ENCODE data around the gene RANBP1.

Gene RANBP1

DNA sequence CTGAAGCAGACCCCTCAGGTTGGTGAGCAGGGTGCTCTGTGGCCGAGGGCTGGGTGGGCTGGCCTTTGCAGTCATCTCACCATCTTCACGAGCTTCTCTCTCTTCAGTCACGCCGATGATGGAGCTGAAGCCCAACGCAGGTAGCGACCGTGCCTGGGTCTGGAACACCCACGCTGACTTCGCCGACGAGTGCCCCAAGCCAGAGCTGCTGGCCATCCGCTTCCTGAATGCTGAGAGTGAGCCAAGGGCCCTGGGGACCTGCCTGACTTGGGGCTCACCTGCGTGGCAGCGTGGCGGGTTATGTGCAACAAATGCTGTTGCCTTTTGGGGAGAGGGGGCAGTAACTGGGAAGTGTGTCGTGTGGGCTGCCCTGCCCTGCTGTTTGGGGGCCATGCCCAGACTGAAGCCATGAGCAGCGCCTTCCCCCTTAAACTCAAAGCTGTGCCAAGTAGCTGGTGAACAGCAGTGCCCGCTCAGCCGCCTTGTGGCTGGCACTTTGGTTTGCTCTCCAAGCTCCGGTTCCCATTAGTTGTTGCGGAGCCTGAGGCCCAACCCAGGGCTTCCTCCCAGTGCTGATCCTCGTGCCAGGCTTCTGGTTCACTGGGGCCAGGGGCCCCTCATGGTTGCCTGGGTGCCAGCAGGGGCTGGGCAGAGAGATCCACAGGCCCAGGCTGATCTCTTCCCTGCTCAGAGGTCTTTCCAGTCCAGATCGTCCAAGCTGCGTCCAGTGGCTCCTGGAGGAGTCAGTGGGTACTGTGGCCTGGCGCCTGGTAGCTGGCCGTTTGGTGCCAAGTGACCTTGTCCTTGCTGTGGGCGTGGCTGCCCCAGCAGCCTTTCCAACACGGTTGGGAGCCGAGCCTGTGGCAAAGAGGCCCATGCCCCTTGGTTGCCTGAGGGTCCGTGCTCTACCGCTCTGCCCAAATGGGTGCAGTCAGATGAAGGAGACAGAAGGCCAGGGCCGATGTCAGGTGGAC lies 9.6 kb downstream of the RANBP1 start:
- no peak for DNase-seq

DNA sequence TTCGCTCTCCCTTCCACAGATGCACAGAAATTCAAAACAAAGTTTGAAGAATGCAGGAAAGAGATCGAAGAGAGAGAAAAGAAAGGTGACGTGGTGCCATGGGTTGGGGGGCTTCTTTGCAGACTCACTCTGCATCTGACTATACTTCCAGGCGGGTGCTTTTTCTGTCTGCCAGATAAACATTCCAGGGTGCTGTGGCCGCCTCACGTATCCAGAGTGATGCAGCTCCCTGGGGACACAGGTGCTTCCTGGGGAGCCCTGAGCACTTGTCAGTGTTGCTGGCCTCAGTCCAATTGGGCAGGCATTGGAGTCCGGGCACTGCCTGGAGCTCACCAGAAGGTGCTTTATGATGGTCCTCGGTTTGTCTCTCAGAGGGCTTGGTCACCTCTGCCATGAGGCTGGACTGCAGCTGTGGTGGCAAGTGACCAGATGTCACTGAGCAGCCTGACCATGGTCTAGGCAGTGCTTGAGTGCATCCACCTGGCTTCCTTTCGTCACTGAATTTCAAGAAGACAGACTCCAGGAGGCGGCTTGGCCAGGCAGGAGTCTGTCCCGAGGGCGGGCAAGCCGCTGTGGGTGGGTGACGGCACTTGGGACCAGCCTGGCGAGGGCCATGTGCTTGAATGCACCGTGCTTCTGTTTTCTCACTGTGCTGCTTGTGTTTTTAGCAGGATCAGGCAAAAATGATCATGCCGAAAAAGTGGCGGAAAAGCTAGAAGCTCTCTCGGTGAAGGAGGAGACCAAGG lies 10.6 kb downstream of the RANBP1 start:
- no peak for DNase-seq

DNA sequence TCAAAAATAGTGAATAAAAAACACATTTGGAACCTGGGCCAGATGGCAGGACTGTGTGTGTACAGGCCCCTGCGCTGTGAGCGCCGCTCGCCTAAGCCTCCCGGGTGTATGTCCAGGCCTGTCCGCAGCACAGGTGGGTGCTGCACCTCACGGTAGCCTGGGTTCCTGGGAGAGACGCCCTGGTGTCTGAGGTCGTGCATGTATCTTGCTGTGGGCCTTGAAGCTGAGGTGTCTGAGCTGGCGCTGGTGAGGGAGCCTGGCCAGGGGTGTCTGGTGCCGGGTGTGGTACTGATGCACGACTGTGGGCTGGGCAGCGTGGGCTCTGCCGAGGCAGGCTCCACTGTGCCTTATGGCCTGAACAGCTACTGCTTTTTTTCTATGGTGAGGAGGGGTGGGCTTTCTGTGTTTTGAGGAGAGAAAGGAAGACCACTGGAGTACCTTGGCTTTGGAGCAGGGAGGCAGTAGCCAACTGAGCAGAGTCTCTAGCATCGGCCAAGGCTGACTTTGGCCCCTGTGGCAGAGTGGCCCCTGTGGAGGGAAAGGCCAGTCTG lies 11.5 kb downstream of the RANBP1 start:
- no peak for DNase-seq

DNA sequence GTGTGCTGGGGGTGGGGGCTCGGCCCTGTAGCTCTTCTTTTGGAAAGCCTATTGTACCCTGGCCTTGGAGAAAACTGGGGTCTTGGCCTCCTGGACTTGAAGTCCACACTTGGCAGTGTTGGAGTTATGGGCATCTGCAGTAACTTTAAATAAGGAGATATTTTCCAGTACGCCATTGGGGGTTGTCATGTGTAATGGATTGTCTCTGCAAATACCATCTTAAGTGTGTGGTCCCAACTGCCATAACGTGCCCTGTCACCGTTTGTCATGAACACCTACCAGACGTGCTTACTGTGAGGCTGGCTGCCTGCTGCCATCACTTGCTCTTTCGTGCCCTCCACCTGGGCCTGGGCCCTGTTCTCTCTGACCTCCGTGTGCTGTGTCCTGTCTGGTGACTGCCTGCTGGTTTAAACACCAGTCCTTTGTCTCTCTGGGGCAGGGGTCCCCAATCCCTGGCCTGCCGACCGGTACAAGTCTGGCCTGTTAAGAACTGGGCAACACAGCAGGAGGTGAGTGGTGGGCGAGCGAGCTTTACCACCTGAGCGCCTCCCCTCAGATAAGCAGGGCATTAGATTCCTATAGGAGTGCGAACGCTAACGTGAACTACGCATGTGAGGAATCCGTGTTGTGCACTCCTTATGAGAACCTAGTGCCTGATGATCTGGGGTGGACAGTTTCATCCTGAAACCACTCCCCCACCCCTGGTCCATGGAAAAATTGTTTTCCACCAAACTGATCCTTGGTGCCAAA lies 12.1 kb downstream of the RANBP1 start:
- DNase-seq: no peak

DNA sequence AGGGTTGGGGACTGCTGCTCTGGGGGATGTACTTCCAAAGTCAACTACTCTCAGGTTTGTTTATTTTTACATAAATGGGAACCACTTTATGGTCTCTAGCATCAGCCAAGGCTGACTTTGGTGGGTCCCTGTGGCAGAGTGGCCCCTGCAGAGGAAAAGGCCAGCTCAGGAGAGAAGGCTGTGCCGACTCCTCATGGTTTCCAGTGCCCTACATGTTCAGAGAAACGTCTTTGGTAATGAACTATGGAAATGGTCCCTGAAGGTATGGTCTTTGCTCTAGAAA lies 12.7 kb downstream of the RANBP1 start:
- DNase-seq: no peak

DNA sequence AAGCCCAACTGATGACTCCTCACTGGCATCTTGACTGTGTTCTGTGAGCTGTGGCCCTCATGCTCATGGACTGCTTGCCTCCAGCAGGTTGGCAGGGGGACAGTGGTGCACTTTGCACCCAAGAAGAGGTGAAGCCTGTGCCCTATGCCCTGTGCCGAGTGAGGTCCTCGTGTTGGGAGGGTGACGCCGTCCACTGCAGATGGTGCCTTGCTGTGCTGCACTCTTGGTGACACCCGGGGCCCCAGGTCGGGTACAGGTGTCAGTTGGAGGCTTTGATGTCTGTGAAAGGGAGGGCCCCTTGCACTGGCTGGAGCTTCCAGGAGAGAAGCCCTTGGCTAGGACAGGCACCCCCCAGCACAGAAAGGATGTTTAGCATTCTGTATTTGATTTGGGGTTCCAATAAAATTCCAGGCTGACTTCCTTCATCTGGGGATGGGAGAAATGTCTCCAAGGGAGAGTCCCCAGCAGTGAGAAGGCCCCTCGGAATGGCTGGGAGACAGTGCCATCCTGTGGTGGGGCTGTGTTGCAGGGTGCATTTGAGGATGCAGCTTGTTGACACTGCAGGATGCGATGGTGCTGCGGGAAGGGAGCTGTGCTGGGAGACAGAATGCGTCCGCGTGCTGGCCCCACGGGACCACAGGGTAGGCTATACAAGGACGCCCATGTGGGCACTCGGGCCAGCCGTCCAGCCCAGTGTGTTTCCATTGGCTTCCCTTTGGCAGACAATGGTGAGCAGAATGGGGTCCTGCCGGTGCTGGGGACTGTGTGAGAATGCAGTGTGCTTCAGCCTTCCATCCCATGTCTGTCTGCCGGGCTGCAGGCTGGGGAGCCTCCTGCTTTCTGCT lies 13.2 kb downstream of the RANBP1 start:
- peak; percentile 27 for DNase-seq

DNA sequence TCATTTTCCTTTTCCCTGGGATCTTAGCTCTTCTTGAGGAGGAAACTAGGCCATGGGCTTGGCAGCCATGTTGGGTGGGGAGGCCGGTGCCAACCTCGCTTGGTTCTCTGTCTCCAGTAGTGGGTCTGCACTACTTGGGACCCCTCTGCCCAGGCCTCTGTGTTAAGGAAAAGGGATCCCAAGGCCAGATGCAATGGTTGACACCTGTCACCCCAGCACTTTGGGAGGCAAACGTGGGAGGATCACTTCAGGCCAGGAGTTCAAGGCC lies 13.8 kb downstream of the RANBP1 start:
- DNase-seq: no peak

DNA sequence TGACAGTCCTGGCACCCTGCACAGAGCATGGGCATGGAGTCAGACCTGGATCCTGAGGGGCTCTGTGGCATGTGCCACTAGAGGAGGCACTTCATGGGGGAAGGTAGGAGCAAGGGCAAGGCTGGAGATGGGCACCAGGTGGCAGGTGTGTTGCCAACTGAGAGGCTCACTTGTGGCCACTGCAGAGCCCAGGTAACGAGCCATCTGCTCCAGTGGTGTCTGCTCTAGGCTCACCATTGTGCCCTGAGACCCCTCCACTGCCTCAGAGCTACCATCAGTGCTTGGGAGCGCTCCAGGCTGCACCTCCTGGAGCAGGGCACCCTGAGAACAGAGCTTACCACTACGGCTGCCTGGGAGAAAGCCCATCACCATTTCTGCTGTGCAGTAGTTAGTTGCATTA lies 14.4 kb downstream of the RANBP1 start:
- no peak for DNase-seq

DNA sequence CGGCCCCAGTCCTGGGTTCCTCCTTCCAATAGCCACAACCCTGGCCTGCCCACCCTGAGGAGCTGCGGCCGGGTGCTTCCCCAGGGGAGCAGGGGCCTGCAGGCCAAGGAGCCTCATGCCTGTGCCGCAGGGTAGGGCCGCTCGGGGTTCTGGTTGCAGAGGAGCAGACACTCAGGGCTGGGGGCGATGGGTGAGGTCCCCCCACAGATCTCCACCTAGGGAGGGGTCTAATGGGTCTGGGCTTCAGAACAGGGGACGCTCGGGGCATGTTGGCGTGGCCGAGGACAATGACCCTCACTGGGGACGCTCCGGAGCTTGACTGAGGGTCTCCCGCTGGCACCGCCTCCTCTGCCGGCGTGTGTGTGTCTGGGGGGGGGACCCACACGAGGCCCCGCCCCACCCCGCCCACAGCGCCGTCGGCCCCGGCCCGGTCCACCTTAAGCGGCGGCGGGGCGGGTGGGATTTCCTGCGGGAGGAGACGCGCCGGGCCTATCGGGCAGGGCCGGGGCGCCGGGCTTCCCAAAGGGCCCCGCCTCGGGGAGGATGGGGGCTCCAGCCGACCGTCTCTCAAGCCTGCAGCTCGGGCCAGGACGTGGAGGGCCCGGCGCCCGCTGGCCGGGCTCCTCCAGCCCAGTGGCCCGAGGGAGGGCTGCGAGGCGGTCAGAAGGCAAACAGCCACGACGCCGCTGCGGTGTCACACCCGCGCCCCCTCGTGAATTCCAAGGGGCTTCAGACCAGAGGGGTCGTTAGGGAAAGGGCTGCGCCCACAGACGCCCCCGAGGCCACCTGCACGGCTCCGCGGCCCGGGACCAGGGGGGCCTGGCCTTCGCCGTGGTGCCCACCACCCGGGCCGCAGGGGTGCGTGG lies 15.1 kb downstream of the RANBP1 start:
- peak; percentile 80 for DNase-seq

DNA sequence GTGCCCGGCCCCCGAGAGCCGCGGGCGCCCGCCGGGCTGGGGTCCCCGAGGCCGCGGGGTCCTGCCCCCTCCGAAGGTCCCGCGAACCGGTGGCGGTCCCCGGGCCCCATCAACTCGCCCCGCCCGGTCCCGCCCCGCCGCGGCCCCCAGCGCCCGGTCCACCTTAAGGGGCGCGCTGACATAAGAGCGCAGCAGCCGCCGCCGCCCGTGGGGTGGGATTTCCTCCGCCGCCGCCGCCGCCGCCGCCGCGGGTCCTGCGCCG lies 15.6 kb downstream of the RANBP1 start, which contains the start of gene ZDHHC8:
TSS of gene ZDHHC8 (plus strand) at position 208 of the 262 bp plus-strand sequence. CDS start 144 bp downstream, outside the sequence.
- peak; percentile 30 for DNase-seq

DNA sequence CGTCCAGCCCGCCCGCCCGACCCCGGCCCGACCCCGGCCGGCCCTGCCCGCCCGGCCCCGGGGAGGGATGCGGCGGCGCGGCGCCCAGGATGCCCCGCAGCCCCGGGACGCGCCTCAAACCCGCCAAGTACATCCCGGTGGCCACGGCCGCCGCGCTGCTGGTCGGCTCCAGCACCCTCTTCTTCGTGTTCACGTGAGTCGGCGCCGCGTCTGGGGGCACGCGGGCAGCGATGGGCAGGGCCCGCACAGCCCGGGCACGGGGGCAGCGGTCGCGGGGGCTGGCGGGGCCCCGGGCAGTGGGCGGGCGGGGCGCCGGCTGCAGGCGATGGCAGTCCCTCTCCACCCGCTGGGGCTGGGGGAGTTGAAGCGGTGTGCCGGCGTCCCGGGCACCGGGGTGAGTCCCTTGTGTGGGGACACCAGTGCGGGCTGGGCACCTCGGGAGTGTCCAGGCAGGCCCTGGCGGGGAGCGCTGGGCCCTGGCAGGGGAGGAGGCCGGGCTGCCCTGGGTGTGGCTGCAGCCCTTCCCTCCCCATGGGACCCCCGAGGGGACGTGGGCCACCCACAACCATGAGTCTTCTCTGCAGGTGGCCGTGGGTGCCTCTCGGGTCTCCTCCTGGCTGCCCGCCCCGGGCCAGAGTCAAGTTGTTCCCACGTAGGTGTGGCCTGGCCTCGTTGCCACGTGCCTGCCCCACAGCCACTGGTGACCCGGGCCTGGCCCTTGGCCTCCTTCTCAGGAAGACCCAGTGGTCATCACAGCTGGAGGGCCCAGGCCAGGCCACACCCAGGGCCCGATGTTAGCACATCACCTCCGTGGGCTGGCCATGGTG lies 16.2 kb downstream of the RANBP1 start:
- no peak for DNase-seq

DNA sequence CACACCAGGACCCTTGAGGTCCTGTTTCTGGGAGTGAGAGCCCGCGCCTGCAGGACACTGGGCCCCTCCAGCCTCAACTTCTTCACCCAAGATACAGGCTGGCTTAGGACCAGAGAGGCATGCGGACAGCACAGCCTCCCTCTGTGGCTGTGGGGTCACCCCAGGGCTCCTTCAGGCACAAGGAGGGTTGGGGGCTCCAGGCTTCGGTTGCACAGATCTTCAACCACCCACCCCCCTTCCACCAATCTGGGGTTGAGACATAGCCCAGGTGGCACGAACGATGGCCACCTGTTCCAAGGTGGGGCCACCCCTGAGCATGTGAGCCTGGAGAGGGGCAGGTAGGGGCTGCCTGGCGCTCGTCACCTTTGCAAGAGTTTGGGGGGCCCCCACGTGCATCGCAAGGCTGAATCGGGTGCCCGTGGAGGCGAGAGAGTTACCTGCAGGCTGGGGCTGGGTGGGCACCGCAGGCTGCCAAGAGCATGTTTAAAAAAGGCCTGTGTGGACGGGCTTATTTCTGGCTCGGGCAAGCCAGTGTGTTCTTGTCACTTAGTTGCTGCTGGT lies 16.9 kb downstream of the RANBP1 start:
- DNase-seq: no peak

DNA sequence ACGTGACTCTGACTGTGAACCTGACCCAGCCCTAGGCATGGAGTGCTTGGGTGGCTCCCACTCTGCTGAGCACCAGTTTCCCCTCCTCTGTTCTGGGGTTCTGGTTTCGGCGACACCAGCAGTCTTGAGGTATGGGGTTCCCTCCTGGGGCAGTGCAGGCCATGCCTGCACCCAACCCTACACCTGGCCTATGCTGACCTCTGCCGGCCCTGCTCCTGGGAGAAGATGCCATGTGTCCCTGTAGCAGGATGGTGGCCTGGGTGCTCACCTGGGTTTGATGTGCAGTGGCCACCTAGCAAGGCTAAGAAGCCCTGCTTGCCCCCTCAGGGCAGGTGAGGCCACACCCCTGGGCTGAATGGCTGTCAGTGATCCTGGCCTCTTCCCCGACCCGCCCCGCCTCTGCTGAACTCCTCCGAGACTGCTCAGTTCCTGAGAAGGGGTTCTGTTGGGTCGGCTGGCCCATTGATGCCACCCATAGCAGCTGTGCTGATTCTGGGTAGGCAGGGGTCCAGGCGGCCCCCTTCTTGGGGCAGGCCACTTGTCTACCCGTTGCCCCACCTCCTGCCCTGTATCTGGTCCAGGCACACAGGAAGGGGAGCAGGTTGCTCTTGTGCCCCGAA lies 18.1 kb downstream of the RANBP1 start:
- DNase-seq: no peak

DNA sequence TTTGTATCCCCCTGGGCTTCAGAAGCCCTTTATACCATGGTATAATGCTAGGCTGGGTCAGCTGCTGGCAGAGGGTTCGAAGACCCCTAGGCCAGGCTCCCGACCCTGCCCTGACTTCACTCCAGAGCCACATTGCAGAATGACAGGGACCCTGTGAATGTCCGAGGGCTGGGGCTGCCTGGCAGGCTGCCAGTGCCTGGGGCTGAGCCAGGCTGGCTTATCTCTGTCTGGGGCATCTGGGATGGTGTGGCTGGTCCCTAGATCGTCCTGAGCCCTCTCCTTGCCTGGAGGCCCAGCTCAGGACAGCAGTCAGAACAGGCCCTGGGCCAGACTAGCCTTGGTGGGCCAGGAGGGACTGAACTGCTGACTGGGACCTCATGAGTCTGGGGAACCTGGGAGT lies 19.4 kb downstream of the RANBP1 start:
- no peak for DNase-seq

DNA sequence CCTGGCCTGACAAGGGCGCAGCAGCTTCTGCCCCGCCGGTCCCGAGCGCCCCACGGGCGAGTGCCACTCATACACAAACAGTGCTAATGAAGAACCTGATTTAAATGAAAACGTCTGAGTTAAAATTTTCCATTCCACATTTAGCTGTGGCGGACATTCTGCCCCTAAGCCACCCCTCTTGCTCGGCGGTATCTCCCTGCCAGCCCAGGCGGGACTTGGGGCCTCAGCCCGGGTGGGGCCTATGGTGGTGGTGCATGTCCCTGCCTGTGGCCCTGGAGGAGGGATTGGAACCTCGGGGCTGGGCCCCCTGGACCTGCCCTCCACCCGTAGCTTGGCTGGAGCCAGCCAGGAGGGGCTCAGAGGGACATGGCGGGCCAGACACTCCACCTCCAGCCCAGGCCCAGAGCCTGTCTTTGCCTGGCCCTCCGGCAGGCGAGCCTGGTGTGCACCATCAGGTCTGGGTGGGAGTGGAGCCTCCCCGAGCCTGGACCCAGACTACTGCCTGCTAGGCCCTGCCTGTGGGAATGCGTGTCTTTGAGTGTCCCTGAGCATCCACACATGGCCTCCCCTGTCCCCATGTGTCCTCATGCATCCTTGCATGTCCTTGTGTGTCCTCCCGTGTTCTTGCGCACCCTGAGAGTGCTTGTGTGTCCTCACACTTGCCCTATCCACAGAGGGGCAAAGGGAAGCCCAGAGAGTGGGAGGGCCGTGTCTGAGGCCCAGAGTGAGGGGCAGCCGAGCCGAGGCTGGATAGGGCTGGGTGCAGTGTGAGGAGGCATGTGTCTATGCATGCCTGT lies 20.1 kb downstream of the RANBP1 start:
- no peak for DNase-seq

DNA sequence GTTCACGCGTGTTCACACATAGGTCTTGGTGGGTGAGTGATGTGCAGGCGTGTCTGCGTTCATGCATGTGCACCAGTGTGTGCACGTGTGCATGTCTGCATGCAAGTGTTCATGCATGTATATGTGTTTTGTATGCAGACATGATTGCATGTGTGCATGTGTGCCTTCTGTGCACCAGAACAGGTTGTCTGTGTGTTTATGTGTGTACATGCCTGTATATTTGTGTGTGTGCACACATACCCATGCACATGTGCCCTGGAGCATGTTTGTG lies 20.6 kb downstream of the RANBP1 start:
- DNase-seq: no peak

DNA sequence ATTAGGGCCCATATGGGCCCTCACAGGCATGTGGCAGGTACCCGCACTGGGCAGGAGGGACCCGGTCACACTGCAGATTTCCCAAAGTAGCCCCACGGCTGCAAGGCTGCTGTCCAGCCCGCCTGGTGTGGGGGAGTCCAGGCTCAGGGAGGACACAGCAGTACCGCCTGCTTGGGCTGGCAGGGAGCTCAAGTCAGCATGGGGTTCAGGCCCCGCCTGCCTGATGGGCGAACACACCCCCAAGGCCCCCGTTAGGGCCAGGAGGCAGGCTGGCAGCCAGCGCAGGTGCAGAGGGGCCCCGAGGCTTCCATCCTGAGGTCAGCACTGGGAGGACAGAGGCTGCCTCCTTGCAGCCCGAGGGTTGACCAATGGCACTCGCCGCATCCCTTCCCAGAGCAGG lies 21.2 kb downstream of the RANBP1 start:
- DNase-seq: no peak

DNA sequence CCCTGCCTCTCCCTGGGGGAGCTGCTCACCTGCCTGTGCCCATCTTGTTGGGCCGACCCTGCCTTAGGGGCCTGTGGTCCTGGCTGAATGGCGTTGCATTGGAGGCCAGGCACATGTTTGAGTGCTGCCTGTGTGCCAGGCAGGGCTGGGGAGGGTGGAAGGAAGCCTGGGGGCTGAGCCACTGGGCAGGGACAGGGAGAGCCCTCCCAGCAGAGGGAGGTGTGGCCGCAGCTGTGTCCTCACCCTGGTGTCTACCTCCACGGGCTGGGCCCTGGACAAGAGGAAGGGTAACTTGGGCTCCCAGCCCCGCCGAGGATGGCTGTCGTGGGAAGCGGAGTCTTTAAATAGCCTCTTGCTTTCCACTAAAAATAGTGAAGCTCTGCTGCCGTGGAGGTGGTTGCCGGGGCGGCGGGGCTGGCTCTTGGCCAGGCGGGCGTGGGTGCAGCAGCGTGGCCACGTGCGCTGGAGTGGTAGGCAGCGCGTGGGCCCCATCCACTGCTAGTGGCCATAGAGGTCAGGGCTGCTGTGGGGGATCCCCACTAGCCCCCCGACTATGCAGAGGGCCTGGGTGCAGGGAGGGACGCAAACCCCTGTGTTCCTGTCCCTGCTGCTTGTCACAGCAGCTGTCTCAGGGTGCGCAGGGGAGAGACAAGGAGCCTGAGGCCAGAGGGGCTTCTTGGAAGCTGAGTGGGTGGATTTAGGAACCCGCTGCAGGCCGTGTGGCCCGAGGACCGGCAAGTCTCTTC lies 21.9 kb downstream of the RANBP1 start:
- DNase-seq: no peak

DNA sequence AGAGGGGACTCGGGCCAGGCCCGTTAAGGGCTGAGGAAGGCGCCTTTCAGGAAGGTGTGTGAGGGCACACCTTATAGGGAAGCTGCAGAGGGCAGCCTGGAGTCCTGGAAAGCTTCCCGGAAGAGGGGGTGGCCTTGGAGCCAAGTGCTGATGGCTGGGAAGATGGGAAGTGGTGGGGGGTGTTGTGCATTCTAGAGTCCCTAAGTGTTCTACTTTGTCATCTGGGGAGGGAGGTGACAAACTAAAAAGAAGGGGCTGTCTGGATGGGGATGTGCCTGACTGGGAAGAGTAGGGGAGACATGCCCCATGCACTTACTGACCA lies 22.5 kb downstream of the RANBP1 start:
- DNase-seq: no peak
